ENCODE data around the gene GPSM1.

DNA sequence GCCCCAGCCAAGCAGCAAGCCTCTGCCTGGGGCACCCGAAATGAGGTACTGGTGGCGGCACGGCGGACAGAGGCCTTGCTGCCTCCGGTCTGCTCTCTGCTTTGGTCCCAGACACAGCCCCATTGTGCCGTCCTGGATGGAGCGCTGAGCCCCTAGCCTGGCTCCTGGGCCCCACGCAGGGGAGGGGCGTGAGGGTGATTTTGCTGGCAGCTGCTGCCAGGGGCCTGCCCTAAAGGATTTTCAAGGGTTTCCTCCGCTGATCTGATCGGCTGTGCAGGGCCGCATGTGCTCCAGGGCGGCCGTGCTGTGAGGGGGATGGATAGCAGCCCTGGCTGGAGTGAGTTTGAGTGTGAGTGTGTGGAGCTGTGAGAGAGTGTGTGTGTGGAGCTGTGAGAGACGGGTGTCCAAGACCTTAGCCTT is 1.3 kb downstream of the GPSM1 start:
- TF ChIP-seq, protein P1, sequence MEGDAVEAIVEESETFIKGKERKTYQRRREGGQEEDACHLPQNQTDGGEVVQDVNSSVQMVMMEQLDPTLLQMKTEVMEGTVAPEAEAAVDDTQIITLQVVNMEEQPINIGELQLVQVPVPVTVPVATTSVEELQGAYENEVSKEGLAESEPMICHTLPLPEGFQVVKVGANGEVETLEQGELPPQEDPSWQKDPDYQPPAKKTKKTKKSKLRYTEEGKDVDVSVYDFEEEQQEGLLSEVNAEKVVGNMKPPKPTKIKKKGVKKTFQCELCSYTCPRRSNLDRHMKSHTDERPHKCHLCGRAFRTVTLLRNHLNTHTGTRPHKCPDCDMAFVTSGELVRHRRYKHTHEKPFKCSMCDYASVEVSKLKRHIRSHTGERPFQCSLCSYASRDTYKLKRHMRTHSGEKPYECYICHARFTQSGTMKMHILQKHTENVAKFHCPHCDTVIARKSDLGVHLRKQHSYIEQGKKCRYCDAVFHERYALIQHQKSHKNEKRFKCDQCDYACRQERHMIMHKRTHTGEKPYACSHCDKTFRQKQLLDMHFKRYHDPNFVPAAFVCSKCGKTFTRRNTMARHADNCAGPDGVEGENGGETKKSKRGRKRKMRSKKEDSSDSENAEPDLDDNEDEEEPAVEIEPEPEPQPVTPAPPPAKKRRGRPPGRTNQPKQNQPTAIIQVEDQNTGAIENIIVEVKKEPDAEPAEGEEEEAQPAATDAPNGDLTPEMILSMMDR (IDR thresholded peaks at IDR 0.05) = no peak
- no peak for TF ChIP-seq ZFX (IDR thresholded peaks at IDR 0.05; ENCODE audit: borderline replicate concordance)

All from 22Rv1 (cell line).